ENCODE data around the gene EHMT2. TPM values are rescaled to one million over a fixed set of nuclear protein-coding genes. Genes with fewer than 3 reads are reported as not detected.

Gene EHMT2
- total and polyA plus RNA-seq, 2 of the 8 experiments (the other 6 are each of a cell fraction or from before 2014, with no cell fraction given) = 125 to 177 TPM

GRCh38 chr6:31844507-31844906, 53.0 kb downstream of the EHMT2 start:
- Histone ChIP-seq H3K14ac (ENCODE audit: insufficient read length) (no peak overlapping the region), H3K4me2 (ENCODE audit: insufficient read depth in 1 of 2, low read depth in 2 of 2, low read length in 2 of 2) (no peak overlapping the region), H3K36me3 (ENCODE audit: control insufficient read depth in 2 of 4, insufficient read depth in 4 of 4, low read length in 3 of 4) (peaks cover 10 to 35% (median 16%) of the 10 kb centered on the region in 4 experiments), H3K23ac (ENCODE audit: insufficient read length) (no peak overlapping the region), H4K91ac (replicated peaks; ENCODE audit: insufficient read length, low read length) (no peak overlapping the region), H2BK12ac (ENCODE audit: low read depth, low read length) (no peak overlapping the region), H3K27me3 (replicated peaks in 1 of 4; ENCODE audit: control insufficient read depth in 3 of 4, extremely low read depth in 1 of 4, insufficient read depth in 3 of 4, low read length in 3 of 4) (no peaks in the 10 kb centered on the region), H2BK15ac (ENCODE audit: low read length) (no peak overlapping the region), H4K5ac (ENCODE audit: insufficient read length, low read depth, low read length) (no peak overlapping the region), H2BK5ac (ENCODE audit: low read depth, low read length) (no peak overlapping the region), H3K4me3 (ENCODE audit: extremely low read depth in 1 of 4, insufficient read depth in 2 of 4, low read depth in 3 of 4, low read length in 4 of 4) (no peak overlapping the region), H3K4ac (replicated peaks; ENCODE audit: insufficient read length, low read depth, low read length) (no peak overlapping the region), H2BK120ac (replicated peaks; ENCODE audit: low read depth, low read length) (no peak overlapping the region), H3K56ac (replicated peaks; ENCODE audit: insufficient read length, low read depth, low read length) (no peak overlapping the region), H3K9me3 (ENCODE audit: insufficient read depth in 2 of 2, low read depth in 1 of 2, low read length in 1 of 2) (no peaks in the 10 kb centered on the region), H3K18ac (ENCODE audit: extremely low read depth, low read length) (no peak overlapping the region), H3K79me2 (ENCODE audit: control insufficient read depth in 1 of 2, insufficient read depth in 2 of 2, low read length in 2 of 2) (no peaks in the 10 kb centered on the region), H3K79me1 (ENCODE audit: low read depth, low read length) (no peaks in the 10 kb centered on the region), H2AK5ac (ENCODE audit: low read depth, low read length) (no peak overlapping the region), H3K23me2 (ENCODE audit: low read depth, low read length) (no peaks in the 10 kb centered on the region), H2AFZ (ENCODE audit: low read length) (no peak overlapping the region), H2BK20ac (ENCODE audit: low read length) (no peak overlapping the region), H3K27ac (ENCODE audit: low read depth, low read length) (no peak overlapping the region), H3K9ac (replicated peaks in 1 of 4; ENCODE audit: extremely low read depth in 1 of 4, low read depth in 3 of 4, low read length in 3 of 4) (no peak overlapping the region), H3K4me1 (replicated peaks in 1 of 4; ENCODE audit: control insufficient read depth in 3 of 4, insufficient read depth in 4 of 4, low read length in 3 of 4) (no peaks in the 10 kb centered on the region), H4K8ac (ENCODE audit: extremely low read depth, insufficient read depth, low read length) (no peak overlapping the region), H4K20me1 (replicated peaks in 1 of 2; ENCODE audit: control insufficient read depth in 1 of 2, insufficient read depth in 2 of 2, low read length in 2 of 2) (peaks cover 3 to 4% of the 10 kb centered on the region in 2 experiments)
- CTCF ChIA-PET (ENCODE audit: partially characterized antibody) = interaction anchor here (0.6 to 1.9 kb wide), 4 partner anchors 13 to 75 kb away, joined by 3 to 5 read pairs (median 4); no protein-coding TSS in a partner anchor
- no peak for DNase-seq (ENCODE audit: low read depth in 1 of 2, low spot score in 2 of 2)
- no peak for FAIRE-seq
- POLR2A ChIA-PET (ENCODE audit: partially characterized antibody) = interaction anchor here (0.6 to 12.6 kb wide), 16 partner anchors 8 to 115 kb away, joined by 3 to 189 read pairs (median 4); partner anchors contain the start of genes DDAH2, HSPA1A, HSPA1B and HSPA1L
- WGBS, 2 experiments (ENCODE audit: extremely low coverage in 1 of 2, insufficient coverage in 1 of 2, insufficient read length in 1 of 2, insufficient replicate concordance in 2 of 2, low coverage in 1 of 2, low lambda C conversion rate in 2 of 2, missing lambda C conversion rate in 1 of 2) = 93% methylated on average over 3 of the region's 3 CpGs; no CpG with 5 or more reads in 1 of the 2 experiments
- TF ChIP-seq MAX (IDR thresholded peaks at IDR 0.05) = no peak
- TF ChIP-seq POLR2AphosphoS5 (IDR thresholded peaks at IDR 0.05; ENCODE audit: low read depth, low read length) = peak; percentile 28; the same call in 1 of the 2 replicates

Measured in H1 (cell line).